ENCODE data around the gene MYO10.
A peak's percentile ranks its signal among the peaks of the same experiment; 100 is the strongest.

The MYO10 gene

GRCh38 chr5:16617274-16617968, 318.7 kb downstream of the MYO10 start:
- no peaks in the 10 kb centered on the region for H3K36me3 ChIP-seq (ENCODE audit: control insufficient read depth in 1 of 2, insufficient read depth in 2 of 2, low read length in 2 of 2)
- no peak overlapping the region for H3K27ac ChIP-seq (ENCODE audit: low read length)
- H3K4me1 ChIP-seq (ENCODE audit: control insufficient read depth in 1 of 2, insufficient read depth in 2 of 2, low read length in 2 of 2): peaks cover 0 to 12% of the 10 kb centered on the region in 2 donors
- no peaks in the 10 kb centered on the region for H3K9me3 ChIP-seq (ENCODE audit: control insufficient read depth in 1 of 2, low read length in 2 of 2)
- peak overlapping the region; percentile 35 to 86 for H3K4me3 ChIP-seq (ENCODE audit: low read depth in 1 of 2, low read length in 2 of 2)
- H3K27me3 ChIP-seq (ENCODE audit: low read depth, low read length): no peaks in the 10 kb centered on the region

GRCh38 chr5:16616536-16617273, 319.4 kb downstream of the MYO10 start, which contains the start of gene RETREG1:
Gene RETREG1, minus strand, starts transcription at chr5:16616997. Its CDS starts 26 bp downstream, at chr5:16616971.
- peaks cover 0 to 12% of the 10 kb centered on the region in 2 donors for H3K4me1 ChIP-seq (ENCODE audit: control insufficient read depth in 1 of 2, insufficient read depth in 2 of 2, low read length in 2 of 2)
- peak within 1 kb of the TSS; percentile 46 to 86 for H3K4me3 ChIP-seq (ENCODE audit: low read depth in 1 of 2, low read length in 2 of 2)

GRCh38 chr5:16615741-16616535, 320.1 kb downstream of the MYO10 start:
- Histone ChIP-seq H3K27ac (ENCODE audit: low read length) (peak overlapping the region; percentile 32), H3K9me3 (ENCODE audit: control insufficient read depth in 1 of 2, low read length in 2 of 2) (no peaks in the 10 kb centered on the region), H3K36me3 (ENCODE audit: control insufficient read depth in 1 of 2, insufficient read depth in 2 of 2, low read length in 2 of 2) (no peaks in the 10 kb centered on the region), H3K27me3 (ENCODE audit: low read depth, low read length) (no peaks in the 10 kb centered on the region), H3K4me1 (ENCODE audit: control insufficient read depth in 1 of 2, insufficient read depth in 2 of 2, low read length in 2 of 2) (peaks cover 0 to 12% of the 10 kb centered on the region in 2 donors), H3K4me3 (ENCODE audit: low read depth in 1 of 2, low read length in 2 of 2) (peak overlapping the region; percentile 46 to 86)

More at GRCh38 chr5:16616536-16617273, 319.4 kb downstream of the MYO10 start, which contains the start of gene RETREG1:
- H3K27me3 ChIP-seq (ENCODE audit: low read depth, low read length): no peaks in the 10 kb centered on the region
- H3K36me3 ChIP-seq (ENCODE audit: control insufficient read depth in 1 of 2, insufficient read depth in 2 of 2, low read length in 2 of 2): no peaks in the 10 kb centered on the region
- peak within 1 kb of the TSS; percentile 32 for H3K27ac ChIP-seq (ENCODE audit: low read length)
- no peaks in the 10 kb centered on the region for H3K9me3 ChIP-seq (ENCODE audit: control insufficient read depth in 1 of 2, low read length in 2 of 2)

- Histone ChIP-seq H3K4me3 (ENCODE audit: low read depth in 1 of 2, low read length in 2 of 2) (no peak overlapping the region), H3K9me3 (ENCODE audit: control insufficient read depth in 1 of 2, low read length in 2 of 2) (no peaks in the 10 kb centered on the region), H3K27ac (ENCODE audit: low read length) (no peak overlapping the region), H3K4me1 (ENCODE audit: control insufficient read depth in 1 of 2, insufficient read depth in 2 of 2, low read length in 2 of 2) (peaks cover 0 to 8% of the 10 kb centered on the region in 2 donors), H3K36me3 (ENCODE audit: control insufficient read depth in 1 of 2, insufficient read depth in 2 of 2, low read length in 2 of 2) (no peaks in the 10 kb centered on the region), H3K27me3 (ENCODE audit: low read depth, low read length) (no peaks in the 10 kb centered on the region)
Observed at GRCh38 chr5:16612007-16612406, 324.1 kb downstream of the MYO10 start.
